ENCODE results near the gene APOL6. TPM values are rescaled to one million over a fixed set of nuclear protein-coding genes. Genes with fewer than 3 reads are reported as not detected.
"Not testable (repeated sequence)": the region's sequence is repeated elsewhere in the genome, so short reads cannot be mapped to it uniquely, and the experiment has no call there.

Gene APOL6
- total RNA-seq, 2 donors from 2014 or later: 34.0 to 51.4 TPM

DNA sequence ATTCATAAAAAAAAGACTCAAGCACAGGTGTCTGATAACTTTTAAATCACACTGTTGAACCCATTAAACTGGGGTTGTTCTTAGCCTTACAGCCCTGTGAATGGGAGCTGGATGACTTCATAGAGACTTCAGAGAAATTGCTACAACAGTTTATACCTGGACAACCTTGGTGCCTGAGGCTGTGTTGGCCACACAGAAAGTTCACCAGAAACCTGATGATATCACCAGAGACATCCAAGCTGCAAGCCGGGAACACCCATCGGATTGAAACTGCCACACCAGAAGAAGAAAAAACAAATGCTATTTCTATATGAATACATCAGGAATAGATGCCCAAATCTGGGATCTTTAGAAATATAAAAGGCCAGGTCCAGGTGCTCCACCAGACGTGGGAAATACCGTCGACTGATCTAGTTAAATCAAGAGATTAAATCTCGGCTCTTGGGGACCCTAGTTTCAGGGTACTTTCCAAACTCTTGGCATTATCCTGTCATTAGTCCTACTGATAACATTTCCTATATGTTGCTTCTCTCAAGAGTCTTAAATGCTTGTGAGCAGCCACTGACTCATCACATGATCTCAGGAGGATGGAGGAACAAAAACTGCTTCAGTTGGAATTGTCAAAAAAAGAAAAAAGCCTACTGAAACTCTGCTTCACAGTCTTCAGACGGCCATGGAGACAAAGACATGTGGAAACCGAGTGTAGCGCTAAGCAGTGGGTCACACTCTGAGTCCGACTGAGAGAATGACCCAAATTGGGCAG, 40.8 kb downstream of the APOL6 start:
- intact Hi-C loops (cut with DNase I, micrococcal nuclease): no loop called here
- DNase-seq (no peak), ATAC-seq (no peak)

DNA sequence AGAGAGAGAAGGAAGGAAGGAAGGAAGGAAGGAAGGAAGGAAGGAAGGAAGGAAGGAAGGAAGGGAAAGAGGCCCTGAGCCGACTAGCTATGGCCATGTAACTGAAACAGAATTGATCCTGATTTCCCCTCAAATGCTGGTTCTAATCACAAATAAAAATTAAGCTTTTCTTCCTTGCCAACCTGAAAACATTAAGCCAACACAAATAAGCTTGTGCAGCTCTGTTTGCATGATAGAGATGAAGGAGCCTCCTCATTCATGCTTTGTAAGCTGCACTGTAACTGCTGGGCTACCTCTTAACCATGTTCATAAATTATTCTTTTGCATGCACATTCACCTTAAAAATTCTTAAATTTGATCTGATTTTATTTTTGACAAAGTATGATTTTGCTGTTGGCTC, 41.8 kb downstream of the APOL6 start:
- DNase-seq (no peak), ATAC-seq (no peak)
- intact Hi-C loops (cut with DNase I, micrococcal nuclease): no loop called here

DNA sequence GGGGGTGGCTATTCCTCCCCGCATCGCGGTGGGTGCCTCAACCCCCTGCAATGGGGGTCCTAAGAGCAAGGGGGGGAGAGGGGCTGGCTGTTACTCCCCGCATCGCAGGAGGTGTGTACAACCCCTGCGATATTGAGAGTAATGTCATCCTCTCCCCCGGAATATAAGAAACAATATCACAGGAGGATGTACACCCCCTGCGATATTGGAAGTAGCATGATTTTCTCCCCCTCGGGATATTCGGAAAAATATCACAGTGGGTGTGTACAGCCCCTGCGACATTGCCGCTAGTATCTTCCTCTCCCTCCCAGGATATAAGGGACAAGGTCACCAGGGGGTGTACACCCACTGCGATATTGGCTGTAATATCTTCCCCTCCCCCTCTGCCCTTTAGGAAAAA, 47.0 kb downstream of the APOL6 start:
- DNase-seq (no peak), ATAC-seq (no peak)
- intact Hi-C loops (cut with DNase I, micrococcal nuclease): no loop called here

DNA sequence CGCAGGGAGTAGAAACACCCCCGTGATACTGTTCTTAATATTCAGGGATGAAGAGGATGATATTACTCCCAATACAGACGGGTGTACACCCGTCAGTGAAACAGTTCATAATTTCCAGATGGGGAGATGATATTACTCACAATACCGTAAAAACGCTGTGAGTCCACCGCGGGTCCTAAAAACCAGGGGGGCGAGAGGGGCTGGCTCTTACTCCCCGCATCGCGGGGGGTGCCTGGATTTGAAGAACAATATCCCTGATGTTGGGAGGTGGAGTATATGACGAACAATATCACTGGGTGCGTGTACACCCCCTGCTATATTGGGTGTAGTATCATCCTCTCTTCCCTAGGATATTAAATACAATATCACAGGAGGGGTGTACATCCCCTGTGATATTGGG, 48.9 kb downstream of the APOL6 start:
- no peak for DNase-seq
- intact Hi-C loops (cut with DNase I, micrococcal nuclease): no loop called here
- ATAC-seq: no peak

DNA sequence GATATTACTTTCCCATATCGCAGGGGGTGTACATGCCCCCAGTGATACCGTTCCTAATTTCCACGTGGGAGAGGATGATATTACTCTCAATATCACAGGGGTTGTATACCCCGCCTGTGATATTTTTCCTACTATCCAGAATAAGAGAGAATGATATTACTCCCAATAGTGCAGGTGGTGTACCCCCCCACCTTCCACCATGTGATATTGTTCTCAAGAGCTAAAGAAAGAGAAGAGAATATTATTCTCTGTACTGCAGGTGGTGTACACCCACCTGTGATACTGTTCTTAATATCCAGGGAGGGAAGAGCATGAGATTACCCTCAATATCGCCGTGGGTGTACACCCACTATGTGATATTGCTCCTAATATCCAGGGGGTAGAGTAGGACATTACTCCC, 51.6 kb downstream of the APOL6 start:
- ATAC-seq; DNase-seq; intact Hi-C loops (cut with DNase I, micrococcal nuclease): not testable (repeated sequence)

DNA sequence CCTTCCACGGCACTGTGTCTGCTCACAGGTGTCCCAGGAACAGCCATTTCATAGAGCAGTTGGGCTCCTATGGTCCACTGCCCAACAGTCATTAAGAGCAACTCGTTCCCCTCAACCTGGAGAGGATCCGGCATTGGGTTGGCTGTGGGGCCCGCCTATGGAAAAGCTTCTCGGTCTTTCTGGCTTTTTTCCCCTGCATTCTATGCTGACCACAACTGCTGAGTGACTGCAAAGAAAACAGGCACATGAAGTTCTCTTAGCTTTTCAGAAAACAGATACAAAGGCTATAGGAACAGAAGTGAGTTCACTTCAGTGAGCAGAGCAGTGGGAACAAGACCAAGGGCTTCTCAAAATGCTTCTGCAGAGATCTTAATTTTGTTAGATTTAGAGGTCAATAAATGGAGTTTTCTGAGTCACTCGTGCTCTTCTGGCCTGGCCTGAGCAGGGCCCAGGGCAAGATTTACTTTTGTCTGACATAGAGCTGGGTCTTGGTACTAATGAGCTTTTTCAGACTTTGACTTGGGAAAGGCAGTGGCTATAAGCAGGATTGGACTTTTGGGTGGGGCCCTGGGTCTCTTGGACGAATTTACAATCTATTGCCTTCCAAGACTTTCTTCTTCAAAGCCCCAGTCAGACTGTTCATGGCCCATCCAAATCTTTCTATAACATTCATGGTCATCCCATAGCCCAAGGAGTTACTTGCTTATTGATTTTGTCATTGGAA, 55.8 kb downstream of the APOL6 start:
- ATAC-seq (peak; percentile 70), DNase-seq (no peak)
- intact Hi-C loops (cut with DNase I, micrococcal nuclease): no loop called here

DNA sequence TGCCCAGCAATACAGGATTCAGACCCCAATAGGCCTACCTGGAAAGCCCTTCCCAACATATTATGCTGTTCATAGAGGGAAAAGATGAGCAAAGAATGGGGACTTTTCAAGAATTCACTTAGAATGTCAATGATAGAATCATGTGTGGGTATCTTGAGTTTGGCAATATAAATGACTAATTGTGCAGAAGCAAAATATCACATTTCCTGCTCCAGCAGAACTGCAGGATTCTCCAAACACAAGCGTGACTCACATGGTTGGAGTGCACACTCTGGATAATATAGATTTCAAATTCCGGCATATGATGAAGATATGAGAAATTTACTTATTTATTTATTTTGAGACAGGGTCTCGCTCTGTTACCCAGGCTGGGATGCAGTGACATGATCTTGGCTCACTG, 56.9 kb downstream of the APOL6 start:
- DNase-seq (no peak), ATAC-seq (no peak)
- intact Hi-C loops (cut with DNase I, micrococcal nuclease): no loop called here

DNA sequence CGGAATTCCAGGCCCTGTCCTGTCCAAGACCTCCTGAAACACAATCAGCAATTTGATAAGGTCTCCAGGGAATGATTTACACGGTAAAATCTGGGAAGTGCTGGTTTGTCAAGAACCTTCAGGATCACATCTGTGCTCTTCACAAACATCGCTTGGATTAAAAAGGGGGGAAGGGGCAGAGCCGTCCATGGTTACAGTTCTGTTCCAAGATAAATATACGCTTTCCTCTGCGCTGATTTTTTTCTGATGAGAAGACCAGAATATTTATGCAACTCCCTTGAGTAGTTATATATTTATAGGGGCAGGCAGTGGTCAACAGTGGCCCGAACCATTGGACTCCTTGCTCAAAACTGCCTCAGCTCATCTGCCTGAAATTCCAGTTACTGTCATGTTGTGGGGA, 60.2 kb downstream of the APOL6 start:
- DNase-seq (no peak), ATAC-seq (no peak)
- intact Hi-C loops (cut with DNase I, micrococcal nuclease): no loop called here

DNA sequence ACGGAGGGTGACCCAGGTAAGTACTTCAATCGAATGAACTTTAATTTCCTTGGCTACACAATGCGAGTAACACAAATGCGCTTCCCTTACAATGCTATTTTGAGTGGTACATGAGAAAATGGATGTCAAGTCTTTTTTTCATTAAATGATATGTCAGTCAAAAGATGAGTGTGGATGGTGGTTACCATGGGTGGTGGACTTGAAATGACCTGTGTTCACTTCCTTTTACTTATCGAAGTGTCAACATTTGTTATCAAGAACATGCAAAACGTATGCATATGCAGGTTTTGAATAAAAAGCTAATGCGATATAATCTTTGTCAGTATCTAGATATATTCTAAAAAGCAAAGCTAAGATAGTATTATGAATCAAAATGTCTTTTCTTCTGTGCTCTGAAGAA, 60.7 kb downstream of the APOL6 start:
- DNase-seq: no peak
- intact Hi-C loops (cut with DNase I, micrococcal nuclease): no loop called here
- no peak for ATAC-seq

DNA sequence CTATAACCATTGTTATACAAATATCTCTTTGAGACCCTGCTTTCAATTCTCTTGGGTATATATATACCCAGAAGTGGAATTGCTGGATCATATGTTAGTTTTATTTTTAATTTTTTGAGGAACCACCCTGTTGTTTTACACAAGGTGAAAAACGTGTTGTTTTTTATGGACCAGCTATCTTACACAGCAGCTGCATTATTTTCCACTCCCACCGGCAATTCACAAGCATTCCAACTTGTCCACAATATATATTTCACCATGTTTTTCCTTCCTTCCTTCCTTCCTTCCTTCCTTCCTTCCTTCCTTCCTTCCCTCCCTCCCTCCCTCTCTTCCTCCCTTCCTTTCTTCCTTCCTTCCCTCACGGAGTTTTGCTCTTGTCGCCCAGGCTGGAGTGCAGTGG, 63.1 kb downstream of the APOL6 start:
- intact Hi-C loops (cut with DNase I, micrococcal nuclease): no loop called here
- ATAC-seq: no peak
- DNase-seq: no peak

DNA sequence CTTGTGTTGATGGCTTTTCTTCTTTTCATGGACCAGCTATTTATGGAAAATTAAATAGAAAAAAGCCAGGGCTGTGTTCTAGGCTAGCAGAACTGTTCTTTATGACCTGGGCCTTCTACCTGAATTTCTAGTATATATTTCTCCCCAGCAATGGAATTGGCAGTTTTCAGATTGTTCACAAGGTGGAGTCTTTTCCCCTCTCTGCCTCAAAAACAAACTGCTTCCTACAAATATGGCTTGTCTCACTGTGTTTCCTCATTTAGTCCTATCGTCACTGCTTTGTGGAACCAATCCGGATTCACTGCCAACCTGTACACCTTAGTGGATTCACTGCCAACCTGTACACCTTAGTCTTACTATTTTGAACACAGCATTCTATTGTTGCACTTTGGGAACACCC, 64.4 kb downstream of the APOL6 start:
- ATAC-seq (no peak), DNase-seq (no peak)
- intact Hi-C loops (cut with DNase I, micrococcal nuclease): no loop called here

DNA sequence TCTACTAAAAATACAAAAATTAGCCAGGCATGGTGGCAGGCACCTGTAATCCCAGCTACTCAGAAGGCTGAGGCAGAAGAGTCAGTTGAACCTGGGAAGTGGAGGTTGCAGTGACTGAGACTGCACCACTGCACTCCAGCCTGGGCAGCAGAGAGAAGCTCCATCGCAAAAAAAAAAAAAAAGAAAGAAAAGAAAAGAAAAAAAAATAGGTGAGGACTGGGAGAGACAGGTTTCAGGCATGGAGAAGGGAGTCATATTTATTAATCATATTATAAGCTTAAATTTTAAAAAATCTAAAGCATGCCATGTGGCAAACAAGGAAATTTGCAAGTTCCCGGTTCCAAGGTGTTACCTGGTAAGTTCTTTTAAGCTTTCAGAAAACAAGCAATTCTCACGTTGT, 69.3 kb downstream of the APOL6 start, which contains the start of gene APOL5:
Gene APOL5 (plus strand): TSS at position 301 of the 400 bp plus-strand sequence. CDS start 0 bp downstream, at position 301.
- DNase-seq (no peak), ATAC-seq (no peak)
- intact Hi-C loops (cut with DNase I, micrococcal nuclease): no loop called here

Other genes with a start within 250 kb of the APOL6 start
- gene MCM5, start 248.3 kb upstream of the APOL6 start, total RNA-seq: 10 to 100 TPM; 17.2 to 32.0 TPM
- 10 to 100 TPM; 12.9 to 24.5 TPM for gene RASD2, start 107.6 kb upstream of the APOL6 start, total RNA-seq
- gene MB, start 31.1 kb upstream of the APOL6 start, total RNA-seq: 10 to 100 TPM in 1 of 2 donors, 1 to 10 TPM in 1; 8.4 to 12.8 TPM
- not detected for gene APOL5, start 69.4 kb downstream of the APOL6 start, total RNA-seq